HG03045 (cell line): ENCODE data around the gene CBY1.

ENCODE experiments used
- ATAC-seq: cut with Tn5 transposase; IDR thresholded peaks from one replicate; pipeline ENCODE4 v1.9.1; 2021; ENCODE audit warnings: mild to moderate bottlenecking, moderate library complexity; ENCODE audit not compliant: unreplicated experiment

The CBY1 gene

DNA sequence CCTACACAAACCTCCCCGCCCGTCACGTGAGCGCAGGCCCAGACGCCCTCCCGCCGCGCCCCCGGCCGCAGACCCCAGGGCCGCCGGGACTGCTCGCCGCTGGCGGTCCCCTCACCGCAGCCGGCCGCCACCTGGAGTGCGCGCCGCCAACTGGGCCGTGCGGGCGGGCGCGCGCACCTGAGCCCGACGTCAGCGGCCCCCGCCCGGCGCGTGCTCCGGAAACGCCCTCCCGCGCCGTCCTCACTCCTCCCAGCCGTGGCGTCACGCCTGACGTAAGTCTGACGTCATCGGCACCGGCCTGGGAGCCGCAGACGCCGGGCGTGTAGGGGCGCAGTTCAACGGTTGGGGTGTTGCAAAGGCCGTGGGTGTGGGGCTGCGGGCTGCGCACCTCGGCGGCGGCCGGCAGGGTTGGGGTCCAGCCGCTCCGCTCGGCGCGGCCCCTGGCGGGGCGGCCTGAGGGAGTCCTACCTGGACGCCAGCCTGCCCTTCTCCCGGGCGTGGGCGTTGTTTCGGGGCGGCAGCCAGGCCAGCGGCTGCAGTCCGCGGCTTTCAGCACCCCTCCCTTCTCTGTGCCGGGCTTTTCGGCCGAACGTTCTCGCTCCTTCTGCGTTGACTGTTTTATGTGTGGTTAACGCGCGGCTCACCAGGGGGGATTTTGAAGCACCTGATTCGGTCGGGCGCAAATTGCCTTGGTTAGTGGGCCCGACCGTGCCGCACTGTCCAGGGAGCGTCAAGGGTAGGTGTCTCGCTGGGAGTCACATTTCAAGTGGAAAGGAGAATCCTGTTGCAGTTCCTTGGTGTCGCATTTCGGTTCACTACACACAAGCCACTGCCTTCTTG lies 44.6 kb downstream of the CBY1 start, which contains the start of gene JOSD1:
Gene JOSD1 (minus strand): TSS at position 155 of the 840 bp plus-strand sequence. CDS start 956 bp downstream, outside the sequence.
- peak; percentile 40 for ATAC-seq

DNA sequence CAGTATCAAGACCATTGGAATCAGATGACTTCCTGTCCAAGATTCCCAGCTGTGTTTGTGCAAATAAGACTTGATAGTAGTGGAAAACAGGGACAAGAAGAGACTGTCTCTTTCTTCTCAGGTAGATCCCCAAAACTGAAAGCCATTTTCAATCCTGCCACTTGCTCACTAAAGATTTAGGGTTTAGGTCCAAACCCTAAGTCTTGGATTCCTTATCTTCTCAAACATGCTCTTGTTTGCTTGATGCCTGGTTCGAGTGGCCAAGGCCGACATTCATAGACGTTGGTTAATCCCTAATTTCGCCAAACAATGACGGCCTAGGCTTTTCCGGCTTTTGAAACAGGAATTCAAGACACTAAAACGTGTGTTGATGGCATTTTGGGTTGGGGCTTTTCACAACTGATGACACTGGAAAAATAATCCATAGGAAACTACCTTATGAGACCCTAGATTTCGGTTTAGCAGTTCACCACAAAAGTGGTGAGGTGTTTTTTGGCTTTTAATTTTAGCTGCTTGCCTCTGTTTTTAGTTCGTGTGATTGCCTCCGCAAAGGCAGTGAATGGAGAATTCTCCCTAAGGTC lies 48.3 kb downstream of the CBY1 start:
- ATAC-seq: no peak

DNA sequence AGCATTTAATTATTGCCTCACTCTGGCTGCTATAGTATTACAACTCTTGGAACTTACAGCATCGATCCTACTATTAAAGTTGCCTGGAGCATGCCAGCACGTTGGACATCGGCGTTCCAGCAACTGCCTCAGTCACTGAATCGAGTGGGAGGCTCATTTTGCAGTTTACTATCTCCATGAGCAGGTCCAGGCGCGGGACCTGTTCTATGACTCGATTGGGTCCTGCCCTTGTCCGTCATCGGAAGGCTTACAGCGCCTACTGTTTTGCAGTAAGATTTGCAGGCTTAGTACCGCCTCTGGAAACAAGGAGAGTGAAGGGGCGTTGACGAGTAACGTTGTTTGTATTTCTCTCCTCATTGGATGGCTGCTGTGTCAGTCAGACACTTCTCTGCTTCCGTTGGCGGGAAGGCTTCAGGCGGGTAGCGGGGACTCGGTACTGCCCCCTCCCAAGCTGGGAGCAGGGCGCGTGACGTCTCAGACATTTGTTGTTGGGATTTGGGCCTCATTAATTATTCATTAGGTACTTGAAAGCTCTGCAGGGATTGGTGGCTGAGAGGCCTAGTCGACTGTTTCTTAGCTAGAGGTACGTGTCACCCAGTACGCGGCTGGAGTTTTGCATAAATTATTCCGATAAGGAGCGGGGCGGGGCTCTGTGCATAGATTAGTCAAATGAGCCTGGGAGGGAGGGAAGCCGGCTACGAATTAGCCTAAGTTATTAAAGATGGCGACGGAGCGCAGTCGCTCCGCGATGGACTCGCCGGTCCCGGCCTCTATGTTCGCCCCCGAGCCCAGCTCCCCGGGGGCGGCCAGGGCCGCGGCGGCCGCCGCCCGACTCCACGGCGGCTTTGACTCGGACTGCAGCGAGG lies 49.0 kb downstream of the CBY1 start, which contains the start of gene GTPBP1:
Gene GTPBP1 (plus strand): TSS at position 710 of the 866 bp plus-strand sequence. CDS start 12 bp downstream, at position 722.
- peak; percentile 76 for ATAC-seq

DNA sequence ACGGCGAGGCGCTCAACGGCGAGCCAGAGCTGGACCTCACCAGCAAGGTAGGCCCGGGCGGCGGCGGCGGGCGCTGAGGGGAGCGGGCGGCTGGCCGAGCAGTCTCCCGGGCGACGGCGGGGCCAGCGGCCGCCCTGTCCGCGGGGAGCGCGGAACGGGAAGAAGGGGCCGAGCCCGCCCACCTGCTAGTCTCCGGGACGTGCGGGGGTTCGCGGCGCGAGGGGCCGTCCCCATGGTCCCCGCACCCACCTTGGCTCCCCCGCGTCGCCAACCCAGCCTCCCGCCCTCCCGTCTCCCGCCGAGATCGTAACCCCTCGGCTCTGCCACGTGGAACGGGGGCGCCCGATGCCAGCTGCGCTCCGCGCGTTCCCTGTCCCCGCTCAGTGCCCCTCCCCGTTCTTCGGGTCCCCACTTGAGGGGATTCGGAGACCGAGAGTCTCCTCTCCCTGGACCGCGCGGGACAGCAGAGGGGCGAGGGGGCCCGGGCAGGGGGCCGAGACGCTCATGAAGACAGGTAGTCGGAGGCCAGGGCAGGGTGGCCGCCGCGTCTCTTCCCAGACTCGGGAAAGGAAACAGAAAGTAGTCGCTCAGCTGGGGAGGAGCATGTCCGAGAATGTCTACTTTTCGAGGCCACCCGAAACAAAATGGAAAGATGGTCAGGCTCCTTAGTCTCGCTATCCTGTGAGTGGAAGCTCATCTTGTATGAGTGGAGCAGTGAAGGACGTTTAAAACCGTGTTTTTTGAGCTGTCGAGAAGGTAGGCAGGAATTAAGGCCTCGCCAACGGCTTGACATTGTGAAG lies 49.9 kb downstream of the CBY1 start:
- ATAC-seq: peak; percentile 16

DNA sequence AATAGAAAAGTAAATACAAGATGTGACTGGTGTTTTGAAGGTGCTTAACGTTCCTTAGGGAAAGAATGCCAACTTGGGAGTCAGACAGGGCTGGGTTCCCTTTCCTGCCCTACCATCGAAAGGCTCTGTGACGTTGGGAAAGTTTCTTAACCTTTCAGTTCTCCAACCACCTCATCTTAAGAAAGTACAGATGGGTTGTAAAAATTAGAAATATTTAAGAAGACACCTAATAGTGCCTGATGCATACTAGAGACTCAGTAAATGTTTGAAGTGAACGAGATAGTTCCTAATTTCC lies 50.4 kb downstream of the CBY1 start:
- ATAC-seq: no peak

DNA sequence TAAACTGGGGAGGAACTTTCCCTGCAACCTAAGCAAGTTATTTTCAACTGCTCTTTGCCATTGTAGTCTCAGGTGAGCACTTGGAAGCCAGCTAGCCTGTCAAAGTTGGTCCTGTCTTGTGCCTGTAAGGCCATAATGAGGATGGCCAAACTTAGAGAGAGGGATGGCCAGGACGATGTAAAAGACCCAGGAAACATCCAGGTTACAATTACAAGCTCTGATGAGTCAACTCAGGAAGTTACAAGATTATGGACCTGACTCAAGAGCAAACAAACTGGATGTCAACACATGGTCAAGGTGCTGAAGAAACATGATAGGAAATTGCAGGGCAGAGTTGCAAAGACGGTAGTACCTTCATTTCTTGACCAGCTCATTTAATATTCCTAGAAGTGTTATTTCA lies 50.9 kb downstream of the CBY1 start:
- ATAC-seq: no peak

DNA sequence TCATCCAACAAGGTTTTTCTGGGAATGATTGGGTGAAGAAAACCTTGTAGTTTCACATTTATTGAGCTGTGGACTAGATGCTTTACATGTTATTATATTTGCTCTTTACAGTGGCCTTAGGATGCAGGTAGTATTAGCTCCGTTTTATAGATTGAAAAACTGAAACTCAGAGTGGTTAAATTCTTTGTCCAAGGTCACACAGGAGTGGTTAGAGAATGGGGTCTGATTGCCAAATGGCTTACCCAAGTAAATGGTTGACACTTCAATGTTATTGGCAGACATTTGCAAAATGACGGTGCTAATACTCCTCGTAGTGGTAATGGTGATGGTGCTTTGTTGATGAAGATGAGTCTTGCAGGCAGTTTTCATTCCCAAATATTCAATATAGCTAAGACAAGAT lies 51.5 kb downstream of the CBY1 start:
- no peak for ATAC-seq

DNA sequence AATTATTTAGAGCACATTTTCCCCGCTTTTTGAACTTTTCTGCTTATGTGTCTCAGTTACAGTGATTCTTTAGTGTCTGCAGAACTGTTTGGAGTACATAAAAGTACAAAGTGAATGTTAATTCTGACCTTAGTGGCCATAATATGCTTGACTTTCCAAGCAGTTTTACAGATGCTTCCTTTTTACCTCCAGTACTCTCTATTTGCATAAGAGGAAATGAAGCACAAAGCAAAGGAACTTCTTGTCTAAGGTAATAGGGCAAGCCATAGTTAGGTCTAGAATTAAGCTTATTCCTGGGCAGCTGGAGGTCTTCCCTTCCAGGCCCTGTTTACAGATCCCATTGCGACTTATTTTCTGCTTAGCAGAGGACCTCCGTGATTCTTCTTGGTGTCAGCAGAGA lies 52.9 kb downstream of the CBY1 start:
- no peak for ATAC-seq

DNA sequence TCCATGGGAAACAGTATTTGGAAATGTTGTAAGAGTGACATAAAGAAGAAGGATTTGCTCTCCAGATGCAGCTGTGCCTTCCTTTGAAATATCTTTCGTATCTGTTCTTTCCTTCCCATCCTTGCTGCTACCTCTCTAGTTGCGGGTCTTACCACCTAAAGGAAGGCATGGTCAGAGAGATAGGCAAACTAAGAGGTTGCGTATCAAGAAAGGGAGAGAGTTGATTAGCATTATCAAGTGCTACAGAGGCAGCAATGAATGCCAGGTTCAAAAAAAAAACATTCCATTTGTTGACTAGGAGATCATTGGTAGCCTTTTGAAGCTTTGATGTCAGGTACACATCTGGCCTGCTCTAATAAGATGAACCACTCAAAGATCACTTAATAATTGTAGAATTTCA lies 53.9 kb downstream of the CBY1 start:
- no peak for ATAC-seq

DNA sequence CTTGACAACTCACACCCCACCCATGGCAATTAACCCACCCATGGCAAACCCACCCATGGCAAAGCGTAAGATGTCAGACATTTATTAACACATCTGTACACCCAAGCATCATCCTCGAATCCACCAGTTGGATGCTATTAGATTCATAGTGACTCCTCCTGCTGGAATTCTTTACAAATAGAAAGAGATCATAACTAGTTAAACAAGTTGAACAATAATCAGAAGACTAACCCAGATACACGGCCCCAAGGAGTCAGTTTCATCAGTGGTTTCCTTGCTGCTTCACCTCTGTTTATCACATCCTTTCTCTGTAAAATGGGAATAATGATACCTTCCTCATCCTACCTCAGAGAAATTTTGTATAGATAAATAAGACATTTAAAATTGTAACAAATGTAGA lies 54.4 kb downstream of the CBY1 start:
- no peak for ATAC-seq

DNA sequence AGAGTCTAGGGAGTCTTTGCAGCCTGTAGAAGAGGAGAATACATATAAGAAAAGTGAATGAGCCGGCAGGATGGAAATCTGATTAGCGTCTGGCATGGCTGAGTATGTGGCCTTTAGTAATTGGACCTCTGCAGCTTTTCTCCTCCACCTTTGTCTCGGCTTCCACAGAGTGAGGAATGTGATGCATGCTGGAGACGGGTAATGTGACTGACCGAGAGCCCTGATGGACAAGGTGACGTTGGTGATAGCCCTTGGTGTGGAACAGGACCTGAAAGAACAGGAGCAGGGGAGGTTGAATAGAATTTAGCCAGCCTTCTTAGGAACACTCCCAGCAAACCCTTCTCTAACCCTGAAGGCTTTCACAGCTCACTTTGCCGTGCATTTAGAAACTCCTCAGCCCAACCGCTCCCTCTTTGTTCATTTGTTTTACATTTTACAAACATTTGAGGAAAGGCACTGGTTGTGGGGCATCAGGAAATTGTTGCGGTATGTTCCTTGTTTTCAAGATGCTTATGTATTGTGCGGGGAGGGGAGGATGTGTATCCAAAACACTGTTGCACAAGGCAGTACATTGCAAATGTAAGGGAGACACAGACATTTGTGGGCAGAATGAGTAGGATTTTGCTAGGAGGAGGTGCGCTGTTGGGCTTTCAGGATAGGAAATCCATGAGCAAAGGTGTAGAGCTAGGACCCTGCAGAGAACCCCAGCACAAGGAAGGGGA lies 56.2 kb downstream of the CBY1 start:
- no peak for ATAC-seq

DNA sequence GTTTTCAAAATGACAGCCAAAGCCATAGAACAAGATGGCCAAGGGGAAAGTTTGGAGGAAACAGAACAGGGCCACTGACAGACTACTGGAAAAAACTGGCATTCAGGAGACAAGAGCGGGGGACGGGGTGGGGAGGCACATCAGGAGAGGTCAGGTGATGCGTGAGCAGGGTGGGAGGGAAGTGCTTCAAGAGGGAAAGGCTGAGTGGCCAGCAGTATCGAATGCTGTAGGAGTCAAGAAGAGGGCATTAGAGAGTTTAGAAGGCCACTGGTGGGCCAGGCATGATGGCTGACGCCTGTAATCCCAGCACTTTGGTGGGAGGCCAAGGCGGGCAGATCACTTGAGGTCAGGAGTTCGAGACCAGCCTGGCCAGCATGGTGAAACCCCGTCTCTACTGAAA lies 57.5 kb downstream of the CBY1 start:
- ATAC-seq: no peak

DNA sequence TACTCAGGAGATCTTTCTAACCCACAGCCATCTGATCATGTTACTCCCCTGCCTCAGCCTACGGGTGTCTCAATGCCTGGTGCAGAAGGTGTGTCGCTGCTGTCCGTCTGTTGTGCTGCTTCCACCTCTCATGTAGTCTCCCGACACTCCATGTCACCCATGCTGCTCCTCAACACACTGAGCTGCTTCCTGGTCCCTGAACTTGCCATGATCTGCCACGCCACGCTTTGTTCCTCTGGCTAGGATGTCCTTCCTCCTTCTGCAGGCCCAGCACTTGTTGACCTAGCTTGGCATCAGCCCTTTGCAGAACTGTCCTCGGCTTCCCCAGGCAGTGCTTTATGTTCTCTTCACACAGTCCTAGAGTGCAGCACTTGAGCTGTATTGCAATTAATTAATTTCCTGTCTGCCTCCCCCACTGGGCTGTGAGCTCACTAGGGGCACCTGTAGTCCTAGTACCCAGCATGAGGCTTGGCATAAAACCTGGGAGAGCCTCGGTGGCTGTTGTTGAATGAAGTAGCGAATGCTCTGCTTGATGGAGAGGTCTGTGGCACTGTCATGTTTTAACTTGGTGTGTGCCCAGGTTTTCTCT lies 58.8 kb downstream of the CBY1 start:
- ATAC-seq: no peak

DNA sequence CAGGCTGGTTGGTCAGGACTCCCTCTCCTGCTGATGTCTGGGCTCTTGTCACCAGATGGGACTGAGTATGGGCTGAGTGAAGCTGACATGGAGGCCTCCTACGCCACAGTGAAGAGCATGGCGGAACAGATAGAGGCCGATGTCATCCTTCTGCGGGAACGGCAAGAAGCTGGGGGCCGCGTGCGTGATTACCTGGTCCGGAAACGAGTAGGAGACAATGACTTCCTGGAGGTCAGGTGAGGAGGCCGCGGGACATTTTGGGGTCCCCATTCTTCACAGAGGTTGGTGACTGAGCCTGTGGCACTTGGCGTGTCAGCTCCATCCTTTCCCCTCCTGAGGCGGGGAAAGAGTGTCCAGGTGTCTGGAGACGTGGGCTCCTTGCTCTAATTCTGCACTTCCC lies 59.4 kb downstream of the CBY1 start:
- ATAC-seq: no peak

DNA sequence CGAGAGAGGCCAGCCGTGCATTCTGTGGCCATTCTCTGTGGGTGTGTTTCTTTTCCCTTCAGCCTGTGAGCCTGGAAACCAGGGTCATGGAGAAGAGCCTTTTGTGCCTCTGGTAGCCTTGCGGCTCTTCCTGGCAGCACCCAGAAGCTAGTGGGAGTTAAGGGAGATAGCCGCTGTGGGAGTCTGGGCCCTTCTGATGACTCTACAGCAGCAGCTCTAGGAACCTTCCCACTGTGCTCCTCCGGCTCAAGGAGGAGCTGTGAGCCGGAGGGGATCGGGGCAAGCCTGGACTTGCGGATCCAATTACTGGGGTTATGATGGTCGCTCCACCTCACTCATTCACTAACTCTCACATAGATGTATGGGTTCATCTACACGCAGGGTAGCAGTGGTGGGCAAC lies 59.8 kb downstream of the CBY1 start:
- ATAC-seq: no peak

DNA sequence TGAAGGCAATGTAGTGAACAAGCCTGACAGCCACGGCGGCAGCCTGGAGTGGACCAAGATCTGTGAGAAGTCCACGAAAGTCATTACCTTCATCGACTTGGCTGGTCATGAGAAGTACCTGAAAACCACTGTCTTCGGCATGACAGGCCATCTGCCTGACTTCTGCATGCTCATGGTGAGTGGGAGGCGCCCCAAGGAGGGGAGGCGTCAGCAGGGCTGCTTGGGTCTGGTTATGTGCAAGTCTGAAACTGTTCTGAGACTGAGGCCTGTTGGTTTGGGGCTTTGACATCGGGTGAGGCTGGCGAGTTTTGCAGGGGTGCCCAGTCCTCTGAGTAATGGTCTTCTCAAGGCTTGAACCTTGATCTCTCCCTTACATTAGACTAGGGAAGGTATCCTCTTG lies 60.4 kb downstream of the CBY1 start:
- ATAC-seq: no peak

DNA sequence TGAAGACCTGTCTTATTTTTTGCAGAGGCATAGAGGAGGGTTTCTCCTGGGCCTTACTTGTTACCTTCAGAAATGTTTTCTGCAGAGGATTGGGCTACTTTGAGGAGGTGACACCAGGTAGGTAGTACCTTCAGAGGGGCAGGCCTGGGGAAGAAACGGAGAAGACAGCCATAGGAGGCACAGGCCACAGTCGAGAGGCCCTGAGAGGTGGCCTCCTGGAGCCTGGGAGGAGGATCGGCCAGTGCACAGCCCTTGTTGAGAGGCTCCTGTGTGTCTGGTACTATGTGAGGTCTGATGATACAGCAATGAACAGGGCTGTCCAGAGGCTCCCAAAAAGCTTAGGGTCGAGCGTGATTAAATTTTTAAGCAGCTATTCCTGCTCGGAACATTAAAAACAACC lies 60.8 kb downstream of the CBY1 start:
- no peak for ATAC-seq

DNA sequence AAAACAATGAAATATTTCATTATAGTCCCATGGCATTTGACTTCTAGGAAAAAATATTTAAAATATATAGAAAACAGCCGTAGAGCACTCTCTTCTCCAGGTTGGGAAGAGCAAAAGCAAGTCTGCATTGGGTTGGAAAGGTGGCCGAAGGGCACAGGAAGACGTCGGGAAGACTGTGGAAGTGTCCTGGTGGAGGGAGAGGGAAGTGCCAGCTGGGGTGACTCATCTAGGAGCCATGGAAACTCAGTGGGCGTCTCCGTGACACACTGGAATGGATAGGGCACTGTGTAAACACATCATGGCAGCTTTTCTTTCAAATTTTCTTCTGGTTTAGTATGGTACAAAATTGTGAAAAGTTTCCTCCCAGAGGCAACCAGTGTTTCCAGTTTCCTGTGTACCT lies 62.0 kb downstream of the CBY1 start:
- ATAC-seq: no peak

DNA sequence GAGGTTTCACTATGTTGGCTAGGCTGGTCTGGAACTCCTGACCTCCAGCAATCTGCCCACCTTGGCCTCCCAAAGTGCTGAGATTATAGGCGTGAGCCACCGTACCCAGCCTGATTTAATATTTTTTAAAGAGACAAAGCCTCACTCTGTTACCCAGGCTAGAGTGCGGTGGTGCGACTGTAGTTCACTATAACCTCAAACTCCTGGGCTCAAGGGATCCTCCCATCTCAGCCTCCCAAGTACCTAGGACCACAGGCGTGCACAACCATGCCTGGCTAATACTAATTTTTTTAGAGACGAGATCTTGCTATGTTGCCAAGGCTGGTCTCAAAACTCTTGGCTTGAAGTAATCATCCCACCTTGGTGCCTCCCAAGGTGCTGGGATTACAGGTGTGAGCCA lies 62.8 kb downstream of the CBY1 start:
- ATAC-seq: no peak

DNA sequence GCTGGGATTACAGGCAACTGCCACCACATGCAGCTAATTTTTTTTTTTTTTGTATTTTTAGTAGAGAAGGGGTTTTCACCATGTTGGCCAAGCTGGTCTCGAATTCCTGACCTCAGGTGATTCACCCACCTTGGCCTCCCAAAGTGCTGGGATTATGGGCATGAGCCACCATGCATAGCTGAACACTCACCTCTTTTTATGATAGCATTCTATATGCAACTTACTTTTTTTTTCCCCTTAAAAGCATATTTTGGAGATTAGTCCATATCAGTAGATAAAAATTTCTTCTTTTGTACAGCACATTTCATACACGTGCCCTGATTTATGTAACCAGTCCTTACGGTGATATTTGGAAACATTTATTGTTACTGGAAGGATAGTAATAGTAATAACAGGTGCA lies 63.9 kb downstream of the CBY1 start:
- no peak for ATAC-seq
